Fibroblast of peridontal ligament (primary cell): ENCODE data around the gene PLXNA3.
"Not testable (repeated sequence)": the region's sequence is repeated elsewhere in the genome, so short reads cannot be mapped to it uniquely, and the experiment has no call there.

Experiments used
- DNase-seq: peaks from one replicate; pipeline ENCODE4 v3.0.0-alpha.2; 2010; ENCODE audit errors: extremely low read depth

Gene PLXNA3

GRCh38 chrX:154501423-154501822 is 43.3 kb downstream of the PLXNA3 start:
- DNase-seq, result not testable (repeated sequence)

- no peak for DNase-seq
Observed at GRCh38 chrX:154502098-154502497, 44.0 kb downstream of the PLXNA3 start.

GRCh38 chrX:154502989-154503388 is 44.9 kb downstream of the PLXNA3 start:
- no peak for DNase-seq

- DNase-seq, result no peak
Observed at GRCh38 chrX:154505734-154506133, 47.7 kb downstream of the PLXNA3 start.

GRCh38 chrX:154506483-154507332 is 48.6 kb downstream of the PLXNA3 start:
- no peak for DNase-seq

GRCh38 chrX:154507673-154508383 is 49.7 kb downstream of the PLXNA3 start:
- no peak for DNase-seq

- DNase-seq, result no peak
Observed at GRCh38 chrX:154508384-154508745, 50.3 kb downstream of the PLXNA3 start.

GRCh38 chrX:154509455-154509854 is 51.4 kb downstream of the PLXNA3 start:
- DNase-seq, result no peak

- no peak for DNase-seq
Observed at GRCh38 chrX:154511761-154512160, 53.7 kb downstream of the PLXNA3 start.

- DNase-seq, result no peak
Observed at GRCh38 chrX:154512879-154513553, 54.9 kb downstream of the PLXNA3 start.

GRCh38 chrX:154513716-154514115 is 55.6 kb downstream of the PLXNA3 start:
- no peak for DNase-seq

- DNase-seq, result no peak
Observed at GRCh38 chrX:154515090-154515965, 57.2 kb downstream of the PLXNA3 start.

GRCh38 chrX:154515966-154516655 is 58.0 kb downstream of the PLXNA3 start, which contains the start of gene FAM3A:
TSS of gene FAM3A (minus strand) at chrX:154516232. CDS start at chrX:154515772, 460 bp downstream.
- peak; percentile 79 for DNase-seq

- DNase-seq, result peak; percentile 66
Observed at GRCh38 chrX:154516656-154517100, 58.6 kb downstream of the PLXNA3 start.

GRCh38 chrX:154517101-154517781 is 59.2 kb downstream of the PLXNA3 start:
- no peak for DNase-seq

- no peak for DNase-seq
Observed at GRCh38 chrX:154519389-154519788, 61.3 kb downstream of the PLXNA3 start.

- DNase-seq, result peak; percentile 17
Observed at GRCh38 chrX:154525606-154526490, 67.8 kb downstream of the PLXNA3 start.

GRCh38 chrX:154526901-154527675 is 69.0 kb downstream of the PLXNA3 start:
- DNase-seq, result peak; percentile 74
